GM21360 (cell line): Measurements from ENCODE around the gene PFKL.
"Not testable (repeated sequence)": the region's sequence is repeated elsewhere in the genome, so short reads cannot be mapped to it uniquely, and the experiment has no call there.

ENCODE experiments used
- ATAC-seq: cut with Tn5 transposase; IDR thresholded peaks from one replicate; pipeline ENCODE4 v1.9.1; 2021; ENCODE audit warnings: mild to moderate bottlenecking, moderate library complexity; ENCODE audit not compliant: unreplicated experiment

PFKL gene

GRCh38 chr21:44293551-44294231 is 6.2 kb upstream of the PFKL start:
- ATAC-seq: no peak

DNA sequence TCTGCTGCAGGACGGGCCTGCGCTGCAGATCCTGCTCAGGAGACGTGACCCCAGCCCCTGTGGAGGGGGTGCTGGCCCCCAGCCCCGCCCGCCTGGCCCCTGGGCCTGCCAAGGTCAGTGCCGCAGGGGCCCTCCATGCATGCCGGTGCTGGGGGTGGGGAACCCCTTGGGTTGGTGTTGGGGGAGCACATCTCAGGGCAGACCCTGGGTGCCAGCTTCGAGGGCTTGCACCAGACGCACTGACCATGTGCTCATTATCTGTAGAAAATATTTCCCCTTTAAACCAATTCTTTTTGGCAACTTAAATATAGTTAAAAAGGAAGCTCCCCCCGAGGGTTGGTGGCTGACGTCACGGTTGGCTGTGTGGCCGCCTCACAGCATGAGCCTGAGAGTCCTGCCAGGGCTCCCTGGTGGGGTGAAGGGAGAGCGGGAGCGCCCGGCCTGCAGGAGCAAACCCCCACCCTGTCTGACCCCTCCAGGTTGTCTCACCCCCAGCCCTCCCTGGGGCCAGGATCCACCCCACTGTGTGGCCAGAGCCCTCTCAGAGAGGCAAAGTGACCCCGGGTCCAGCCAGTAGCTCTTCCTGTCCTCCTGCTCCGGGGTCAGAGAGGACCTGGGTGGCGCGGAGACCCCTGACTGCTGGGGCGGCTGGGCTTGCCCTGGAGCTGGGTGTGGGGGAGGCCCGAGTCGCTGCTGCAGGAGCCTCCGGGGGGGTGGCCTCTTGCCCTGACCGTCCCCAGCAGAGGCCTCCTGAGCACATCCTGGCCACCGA is 5.3 kb upstream of the PFKL start:
- no peak for ATAC-seq

GRCh38 chr21:44295163-44295573 is 4.7 kb upstream of the PFKL start:
- no peak for ATAC-seq

DNA sequence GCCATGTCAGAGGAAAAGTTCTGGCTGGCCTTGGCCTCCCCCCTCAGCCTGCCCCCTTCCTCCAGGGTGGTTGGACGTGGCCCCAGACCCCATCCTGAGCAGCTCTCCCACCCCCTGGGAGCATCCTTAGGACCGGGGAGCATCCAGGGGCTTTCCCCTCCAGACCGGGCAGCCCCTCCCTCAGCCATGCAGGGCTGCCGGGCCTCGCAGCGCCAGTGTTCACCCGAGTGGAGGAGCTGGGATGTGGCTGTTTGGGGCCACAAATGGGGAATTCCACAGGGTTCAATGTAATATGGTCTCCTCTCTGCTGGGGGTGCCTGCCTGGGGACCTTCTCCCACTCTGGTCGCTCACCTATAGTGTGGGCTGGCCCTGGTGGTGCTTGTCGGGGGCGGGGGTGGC is 4.2 kb upstream of the PFKL start:
- ATAC-seq: no peak

GRCh38 chr21:44296103-44296519 is 3.7 kb upstream of the PFKL start:
- no peak for ATAC-seq

GRCh38 chr21:44296916-44297315 is 2.9 kb upstream of the PFKL start:
- ATAC-seq: no peak

DNA sequence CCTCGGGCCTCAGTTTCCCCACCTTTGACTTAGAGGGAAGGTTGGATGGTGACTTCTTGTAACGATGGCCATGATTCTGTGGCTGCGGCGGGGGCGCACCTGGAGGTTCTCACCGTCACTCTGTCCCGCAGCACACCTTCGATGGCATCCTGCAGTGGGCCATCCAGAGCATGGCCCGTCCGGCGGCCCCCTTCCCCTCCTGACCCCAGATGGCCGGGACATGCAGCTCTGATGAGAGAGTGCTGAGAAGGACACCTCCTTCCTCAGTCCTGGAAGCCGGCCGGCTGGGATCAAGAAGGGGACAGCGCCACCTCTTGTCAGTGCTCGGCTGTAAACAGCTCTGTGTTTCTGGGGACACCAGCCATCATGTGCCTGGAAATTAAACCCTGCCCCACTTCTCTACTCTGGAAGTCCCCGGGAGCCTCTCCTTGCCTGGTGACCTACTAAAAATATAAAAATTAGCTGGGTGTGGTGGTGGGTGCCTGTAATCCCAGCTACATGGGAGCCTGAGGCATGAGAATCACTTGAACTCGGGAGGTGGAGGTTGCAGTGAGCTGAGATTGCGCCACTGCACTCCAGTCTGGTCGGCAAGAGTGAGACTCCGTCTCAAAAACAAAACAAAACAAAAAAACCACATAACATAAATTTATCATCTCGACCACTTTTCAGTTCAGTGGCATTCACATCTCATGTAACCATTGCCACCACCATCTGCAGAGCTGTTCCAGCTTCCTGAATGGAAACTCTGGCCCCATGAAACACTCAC is 2.1 kb upstream of the PFKL start:
- ATAC-seq: no peak

DNA sequence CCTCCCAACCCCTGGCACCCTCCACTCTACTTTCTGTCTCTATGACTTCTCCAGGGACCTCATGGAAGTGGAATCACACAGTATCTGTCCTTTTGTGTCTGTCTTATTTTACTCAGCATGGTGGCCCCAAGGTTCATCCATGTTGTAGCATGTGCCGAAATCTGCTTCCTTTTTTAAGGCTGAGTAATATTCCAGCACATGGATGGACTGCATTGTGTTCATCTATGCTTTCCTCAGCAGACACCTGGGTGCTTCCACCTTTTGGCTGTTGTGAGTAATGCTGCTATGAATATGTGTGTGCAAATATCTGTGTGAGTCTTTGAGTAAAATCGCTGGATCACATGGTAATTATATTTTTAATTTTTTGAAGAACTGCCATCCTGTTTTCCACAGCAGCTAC is 1.6 kb upstream of the PFKL start:
- ATAC-seq: no peak

DNA sequence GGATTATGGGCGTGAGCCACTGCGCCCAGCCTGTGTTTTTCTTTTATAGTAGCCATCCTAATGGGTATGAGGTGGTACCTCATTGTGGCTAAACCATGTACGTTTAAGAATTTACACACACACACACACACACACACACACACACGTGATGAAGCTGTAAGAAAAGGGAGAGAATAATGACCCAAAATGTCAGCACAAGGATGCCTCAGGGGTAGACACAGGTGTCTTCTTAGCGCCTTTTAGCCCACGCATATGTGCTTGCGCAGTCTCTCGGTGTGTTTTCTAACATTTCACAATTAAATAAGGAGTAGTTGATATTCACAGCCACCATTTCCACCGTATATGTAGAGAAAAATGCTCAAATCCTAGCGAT is 782 bp upstream of the PFKL start:
- ATAC-seq: no peak

DNA sequence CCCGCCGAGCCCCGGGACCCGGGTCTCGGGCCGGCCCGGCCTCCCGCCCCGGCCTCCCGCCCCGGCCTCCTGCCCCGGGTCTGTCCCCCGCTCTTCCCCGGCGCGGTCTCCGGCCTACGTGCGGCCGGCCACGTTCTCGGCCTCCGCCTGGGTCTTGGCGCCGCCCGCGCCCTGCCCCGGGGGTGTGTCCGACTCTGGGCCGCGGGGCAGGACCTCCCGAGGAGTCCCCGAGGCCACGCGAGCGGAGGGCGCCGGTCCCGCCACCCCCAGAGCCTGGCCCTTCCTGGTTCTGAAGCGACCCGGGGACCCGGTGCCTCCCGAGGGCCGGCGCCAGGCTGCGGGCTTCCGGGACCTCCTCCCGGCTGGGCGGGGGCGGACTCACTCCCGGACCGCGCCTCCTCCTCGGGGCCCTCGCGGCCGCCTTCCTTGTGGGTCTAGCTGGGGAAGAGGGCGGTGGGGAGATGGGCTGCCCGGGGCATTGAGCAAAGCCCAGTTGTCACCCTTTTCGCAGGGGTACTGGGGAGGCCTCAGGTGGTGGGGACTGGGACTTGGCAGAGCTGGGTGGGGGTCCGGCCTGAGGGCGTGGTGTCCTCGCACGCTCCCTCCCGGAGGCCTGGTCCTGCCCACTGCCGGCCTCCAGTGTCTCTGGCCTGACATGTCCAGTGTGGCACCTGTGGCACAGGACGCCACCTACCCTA is 558 bp downstream of the PFKL start:
- ATAC-seq: peak; percentile 32

- no peak for ATAC-seq
Observed at GRCh38 chr21:44301141-44301540, 1.3 kb downstream of the PFKL start.

- ATAC-seq: no peak
Observed at GRCh38 chr21:44301961-44302406, 2.1 kb downstream of the PFKL start.

- ATAC-seq: not testable (repeated sequence)
Observed at GRCh38 chr21:44302573-44303401, 2.9 kb downstream of the PFKL start.

GRCh38 chr21:44303490-44303981 is 3.7 kb downstream of the PFKL start:
- no peak for ATAC-seq

GRCh38 chr21:44304011-44304616 is 4.3 kb downstream of the PFKL start:
- no peak for ATAC-seq

DNA sequence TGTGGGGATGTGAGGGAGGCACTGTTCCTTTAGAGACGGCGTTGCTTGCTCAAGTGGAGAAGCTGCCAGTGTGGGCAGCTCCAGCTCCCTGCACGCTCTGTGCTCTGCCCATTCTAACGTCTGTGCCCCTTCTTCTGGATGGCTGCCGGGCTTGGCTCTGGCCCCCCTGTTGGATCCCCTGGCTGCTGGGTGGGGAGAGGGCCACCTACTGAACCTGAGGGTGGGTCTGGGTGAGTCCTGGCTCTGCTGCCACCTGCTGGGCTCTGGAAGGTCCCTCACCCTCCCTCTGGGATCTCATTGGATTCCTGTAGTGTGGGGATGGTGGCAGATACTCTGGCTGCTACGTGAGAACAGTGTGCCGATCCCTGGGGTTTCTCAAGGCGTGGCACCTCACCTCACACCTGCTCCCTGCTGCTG is 5.0 kb downstream of the PFKL start:
- no peak for ATAC-seq

DNA sequence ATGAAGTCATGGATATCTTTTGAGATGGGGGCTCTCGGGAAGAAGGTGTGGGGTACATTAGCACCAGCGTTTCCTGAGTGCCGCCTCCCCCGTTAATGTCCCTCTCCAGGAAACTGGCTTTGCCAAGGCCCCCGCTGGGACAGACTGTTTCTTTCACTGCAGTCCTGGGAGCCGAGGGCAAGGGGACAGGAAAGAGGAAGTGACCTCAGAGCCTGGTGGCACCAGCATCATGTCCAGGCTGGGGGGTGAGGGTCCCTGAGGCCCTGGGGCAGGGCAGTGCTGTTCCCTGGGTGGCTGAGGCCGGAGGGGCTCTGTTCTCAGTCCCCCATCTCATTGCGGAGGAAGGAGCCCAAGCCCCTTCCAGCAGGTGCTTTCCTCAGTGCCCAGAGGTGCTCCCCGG is 5.8 kb downstream of the PFKL start:
- no peak for ATAC-seq

GRCh38 chr21:44306936-44307704 is 7.3 kb downstream of the PFKL start:
- ATAC-seq: no peak
